SK-N-SH treated with all-trans-retinoic acid at 6 μM for 48 hours (cell line): ENCODE results near the gene SULT1A3.
"Not testable (repeated sequence)": the region's sequence is repeated elsewhere in the genome, so short reads cannot be mapped to it uniquely, and the experiment has no call there.

Source experiments
- ZFP3 ChIP-seq: fragments of 250-450 bp; sonication (Bioruptor Pico); IDR thresholded peaks from 2 replicates; pipeline ENCODE4 v1.5.0; 2020; ENCODE audit warnings: mild to moderate bottlenecking, moderate library complexity
- TF ChIP-seq, protein P1 (sequence below): fragments of 250-450 bp; sonication (Bioruptor Pico); IDR thresholded peaks from 2 replicates; pipeline ENCODE4 v1.5.0; 2020; ENCODE audit warnings: mild to moderate bottlenecking, moderate library complexity

DNA sequence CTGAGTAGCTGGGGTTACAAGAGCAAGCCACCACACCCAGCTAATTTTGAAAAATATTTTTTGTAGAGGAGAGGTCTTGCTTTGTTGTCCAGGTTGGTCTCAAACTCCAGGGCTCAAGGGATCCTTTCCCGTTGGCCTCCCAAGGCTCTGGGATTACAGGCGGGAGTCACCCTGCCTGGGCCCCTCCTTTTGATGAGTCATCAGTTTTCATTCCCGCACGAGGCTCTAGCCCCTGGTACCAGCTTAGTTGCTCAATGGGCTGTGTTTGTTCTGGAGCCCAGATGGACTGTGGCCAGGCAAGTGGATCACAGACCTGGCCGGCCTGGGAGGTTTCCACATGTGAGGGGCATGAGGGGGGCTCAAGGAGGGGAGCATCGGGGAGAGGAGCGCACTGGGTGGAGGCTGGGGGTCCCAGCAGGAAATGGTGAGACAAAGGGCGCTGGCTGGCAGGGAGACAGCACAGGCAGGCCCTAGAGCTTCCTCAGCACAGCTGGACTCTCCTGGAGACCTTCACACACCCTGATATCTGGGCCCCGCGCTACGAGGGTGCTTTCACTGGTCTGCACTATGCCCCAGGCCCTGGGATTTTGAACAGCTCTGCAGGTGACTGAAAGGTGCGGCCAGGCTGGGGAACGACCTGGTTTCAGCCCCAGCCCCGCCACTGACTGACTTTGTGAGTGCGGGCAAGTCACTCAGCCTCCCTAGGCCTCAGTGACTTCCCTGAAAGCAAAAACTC is 721 bp downstream of the SULT1A3 start:
- TF ChIP-seq, protein P1, sequence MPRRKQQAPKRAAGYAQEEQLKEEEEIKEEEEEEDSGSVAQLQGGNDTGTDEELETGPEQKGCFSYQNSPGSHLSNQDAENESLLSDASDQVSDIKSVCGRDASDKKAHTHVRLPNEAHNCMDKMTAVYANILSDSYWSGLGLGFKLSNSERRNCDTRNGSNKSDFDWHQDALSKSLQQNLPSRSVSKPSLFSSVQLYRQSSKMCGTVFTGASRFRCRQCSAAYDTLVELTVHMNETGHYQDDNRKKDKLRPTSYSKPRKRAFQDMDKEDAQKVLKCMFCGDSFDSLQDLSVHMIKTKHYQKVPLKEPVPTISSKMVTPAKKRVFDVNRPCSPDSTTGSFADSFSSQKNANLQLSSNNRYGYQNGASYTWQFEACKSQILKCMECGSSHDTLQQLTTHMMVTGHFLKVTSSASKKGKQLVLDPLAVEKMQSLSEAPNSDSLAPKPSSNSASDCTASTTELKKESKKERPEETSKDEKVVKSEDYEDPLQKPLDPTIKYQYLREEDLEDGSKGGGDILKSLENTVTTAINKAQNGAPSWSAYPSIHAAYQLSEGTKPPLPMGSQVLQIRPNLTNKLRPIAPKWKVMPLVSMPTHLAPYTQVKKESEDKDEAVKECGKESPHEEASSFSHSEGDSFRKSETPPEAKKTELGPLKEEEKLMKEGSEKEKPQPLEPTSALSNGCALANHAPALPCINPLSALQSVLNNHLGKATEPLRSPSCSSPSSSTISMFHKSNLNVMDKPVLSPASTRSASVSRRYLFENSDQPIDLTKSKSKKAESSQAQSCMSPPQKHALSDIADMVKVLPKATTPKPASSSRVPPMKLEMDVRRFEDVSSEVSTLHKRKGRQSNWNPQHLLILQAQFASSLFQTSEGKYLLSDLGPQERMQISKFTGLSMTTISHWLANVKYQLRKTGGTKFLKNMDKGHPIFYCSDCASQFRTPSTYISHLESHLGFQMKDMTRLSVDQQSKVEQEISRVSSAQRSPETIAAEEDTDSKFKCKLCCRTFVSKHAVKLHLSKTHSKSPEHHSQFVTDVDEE (CRISPR knock-in tag), result not testable (repeated sequence)
- not testable (repeated sequence) for TF ChIP-seq ZFP3 (CRISPR knock-in tag)
